Right lobe of liver (tissue), 6 donors: ENCODE data around the gene SLC25A26. TPM values are rescaled to one million over a fixed set of nuclear protein-coding genes. Genes with fewer than 3 reads are reported as not detected.

ENCODE experiments used
- ATAC-seq, 4 donors: fragments of 200-7000 bp; cut with Tn5 transposase; one replicate each; pipeline ENCODE4 v1.9.1; 2020; ENCODE audit warnings: mild to moderate bottlenecking in 4 of 4, moderate library complexity in 4 of 4
- DNase-seq, 3 donors: peaks; one replicate each; pipeline ENCODE4 v3.0.0-alpha.2; 2020
- H3K27ac ChIP-seq, 3 donors: fragments of 200-600 bp; one replicate each; pipeline ENCODE4 v1.8.0; 2022
- H3K27me3 ChIP-seq, 2 donors: fragments of 200-600 bp; one replicate each; pipeline ENCODE4 v1.8.0; 2022
- H3K36me3 ChIP-seq, 4 donors: fragments of 200-600 bp; sonication (generic) in 1 of 4; one replicate each; pipeline versions ENCODE4 v1.5.1 to v1.8.0; 2017 to 2022; ENCODE audit warnings: control low read depth in 1 of 4
- H3K4me1 ChIP-seq, 4 donors: fragments of 200-600 bp; sonication (generic) in 1 of 4; one replicate each; pipeline versions ENCODE4 v1.5.1 to v1.8.0; 2017 to 2022; ENCODE audit warnings: control low read depth in 1 of 4
- H3K4me3 ChIP-seq, 3 donors: fragments of 200-600 bp; one replicate each; pipeline ENCODE4 v1.8.0; 2022
- H3K9me3 ChIP-seq, 4 donors: fragments of 200-600 bp; sonication (generic) in 1 of 4; one replicate each; pipeline versions ENCODE4 v1.5.1 to v1.8.0; 2017 to 2022; ENCODE audit warnings: control low read depth in 1 of 4
- POLR2A ChIP-seq: fragments of 450-650 bp; IDR thresholded peaks from one replicate; pipeline ENCODE4 v1.6.1; 2017; ENCODE audit warnings: antibody characterized with exemption, mild to moderate bottlenecking
- WGBS: methylation state at CpG from one replicate; pipeline ENCODE4 v1.1.6; 2018; ENCODE audit warnings: low coverage, low lambda C conversion rate; ENCODE audit not compliant: insufficient coverage; ENCODE audit errors: missing lambda C conversion rate; 5-methylcytosine and 5-hydroxymethylcytosine counted together
- intact Hi-C, 2 donors: fragments of 100-400 bp; cut with DNase I; formaldehyde crosslinking; loops; one replicate each; pipeline versions ENCODE4 v1.11.2 to v1.14.1; 2022
- total RNA-seq, 6 experiments: library from RNA; depleted of rRNA in 2 of 6; stranded (reverse); fragments of >200 nt in 2 of 6; fragmentation: NEBNext Ultra II Directional in 3 of 6; extraction: Animal tissue kit (Norgen Biotek cat#: 25700) in 3 of 6; gene quantifications; one replicate each; pipeline versions ENCODE4 v1.1.0 to v1.2.4, GENCODE V29; 2016 to 2023
- TF ChIP-seq, protein P1 (sequence below), 4 donors: fragments of 200-600 bp in 3 of 4; fragments of 450-650 bp in 1 of 4; IDR thresholded peaks; one replicate each; pipeline versions ENCODE4 v1.5.1 to v1.8.0; 2016 to 2022; ENCODE audit warnings: antibody characterized with exemption in 4 of 4, mild to moderate bottlenecking in 2 of 4
- donor health status: DM: no; HTN: yes; CAD: no.
- donor health status: DM: no; HTN: no; CAD: no.
- donor health status: DM: no; HTN: no; CAD: no.
- donor health status: DM: no; HTN: yes; CAD: no.
- donor health status: DM: no; HTN: yes; CAD: no.

SLC25A26 gene
- total RNA-seq, 6 experiments from 2014 or later = 11.2 to 17.4 (median 12.8) TPM

DNA sequence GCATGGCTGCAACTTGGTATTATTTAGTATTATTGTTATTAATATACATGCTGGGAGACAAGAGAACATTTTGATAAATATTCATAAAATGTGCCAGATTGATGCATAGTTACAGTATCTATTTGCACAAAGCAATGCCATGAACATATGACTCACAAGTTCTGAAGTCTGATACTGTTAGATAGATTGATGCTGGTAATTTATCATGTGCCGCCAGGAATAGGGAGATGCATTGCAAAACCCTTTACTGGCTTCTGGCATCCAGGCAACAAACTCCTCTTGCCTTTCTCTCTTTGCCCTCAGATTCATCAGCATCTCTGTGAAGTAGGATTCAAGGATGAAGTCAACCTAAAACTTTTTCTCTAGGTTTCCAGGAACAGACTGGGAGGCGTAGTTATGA, 41.0 kb upstream of the SLC25A26 start:
- Histone ChIP-seq H3K9me3 (no peaks in the 10 kb centered on the region), H3K27me3 (no peaks in the 10 kb centered on the region), H3K27ac (no peak overlapping the region), H3K4me1 (no peaks in the 10 kb centered on the region), H3K4me3 (no peak overlapping the region), H3K36me3 (no peaks in the 10 kb centered on the region)
- intact Hi-C loops = no loop called here
- TF ChIP-seq, protein P1, sequence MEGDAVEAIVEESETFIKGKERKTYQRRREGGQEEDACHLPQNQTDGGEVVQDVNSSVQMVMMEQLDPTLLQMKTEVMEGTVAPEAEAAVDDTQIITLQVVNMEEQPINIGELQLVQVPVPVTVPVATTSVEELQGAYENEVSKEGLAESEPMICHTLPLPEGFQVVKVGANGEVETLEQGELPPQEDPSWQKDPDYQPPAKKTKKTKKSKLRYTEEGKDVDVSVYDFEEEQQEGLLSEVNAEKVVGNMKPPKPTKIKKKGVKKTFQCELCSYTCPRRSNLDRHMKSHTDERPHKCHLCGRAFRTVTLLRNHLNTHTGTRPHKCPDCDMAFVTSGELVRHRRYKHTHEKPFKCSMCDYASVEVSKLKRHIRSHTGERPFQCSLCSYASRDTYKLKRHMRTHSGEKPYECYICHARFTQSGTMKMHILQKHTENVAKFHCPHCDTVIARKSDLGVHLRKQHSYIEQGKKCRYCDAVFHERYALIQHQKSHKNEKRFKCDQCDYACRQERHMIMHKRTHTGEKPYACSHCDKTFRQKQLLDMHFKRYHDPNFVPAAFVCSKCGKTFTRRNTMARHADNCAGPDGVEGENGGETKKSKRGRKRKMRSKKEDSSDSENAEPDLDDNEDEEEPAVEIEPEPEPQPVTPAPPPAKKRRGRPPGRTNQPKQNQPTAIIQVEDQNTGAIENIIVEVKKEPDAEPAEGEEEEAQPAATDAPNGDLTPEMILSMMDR (IDR thresholded peaks at IDR 0.05) = no peak
- no peak for TF ChIP-seq POLR2A
- DNase-seq (no peak), ATAC-seq (no peak)
- 84% methylated on average over 2 of the region's 2 CpGs for WGBS

DNA sequence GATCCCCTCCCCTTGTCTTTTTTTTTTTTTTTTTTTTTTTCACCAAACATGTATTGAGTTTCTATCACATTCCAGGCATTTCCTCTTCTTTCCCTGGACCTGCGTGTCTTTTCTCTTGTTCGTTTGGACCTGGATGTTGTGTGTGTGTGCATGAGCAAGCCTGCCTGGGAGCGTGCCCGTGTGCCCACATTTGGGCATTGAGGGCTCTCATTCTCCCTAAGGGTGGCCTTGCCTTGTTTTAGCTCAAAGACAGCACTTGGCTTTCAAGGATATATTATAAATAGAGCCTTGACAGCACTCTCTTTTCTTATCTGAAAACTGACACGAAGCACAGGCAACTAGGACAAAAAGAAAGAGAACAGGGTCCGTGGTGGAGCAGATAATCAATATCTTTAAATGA, 39.0 kb upstream of the SLC25A26 start:
- H3K27me3 ChIP-seq = no peaks in the 10 kb centered on the region
- no peaks in the 10 kb centered on the region for H3K4me1 ChIP-seq
- no peak overlapping the region for H3K4me3 ChIP-seq
- H3K27ac ChIP-seq = no peak overlapping the region
- WGBS = 65% methylated on average over 6 of the region's 6 CpGs
- ATAC-seq (no peak), DNase-seq (no peak)
- TF ChIP-seq, protein P1 (IDR thresholded peaks at IDR 0.05) = no peak
- no peak for TF ChIP-seq POLR2A
- no peaks in the 10 kb centered on the region for H3K36me3 ChIP-seq
- H3K9me3 ChIP-seq = no peaks in the 10 kb centered on the region
- intact Hi-C loops = no loop called here

DNA sequence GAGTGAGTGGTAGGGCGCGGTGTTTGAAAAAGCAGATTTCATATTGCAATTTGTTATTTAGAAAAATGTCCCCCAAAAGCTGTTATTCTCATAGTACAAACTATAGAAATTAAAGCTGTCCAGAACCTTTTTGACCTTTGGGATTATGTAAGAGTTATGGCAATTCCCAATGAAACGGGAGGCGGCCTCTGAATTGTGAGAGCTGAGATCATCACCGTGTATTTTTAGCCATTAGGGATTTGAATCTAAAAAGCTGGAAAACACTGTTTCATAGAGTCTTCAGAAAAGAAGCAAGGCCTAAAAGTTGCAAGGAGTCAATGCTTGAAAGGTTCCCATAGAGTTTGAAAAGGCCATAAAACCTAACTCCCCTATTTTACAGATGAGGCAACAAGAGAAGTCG, 38.6 kb upstream of the SLC25A26 start:
- Histone ChIP-seq H3K27me3 (no peaks in the 10 kb centered on the region), H3K9me3 (no peaks in the 10 kb centered on the region), H3K27ac (no peak overlapping the region), H3K4me3 (no peak overlapping the region), H3K4me1 (no peaks in the 10 kb centered on the region), H3K36me3 (no peaks in the 10 kb centered on the region)
- TF ChIP-seq POLR2A = no peak
- TF ChIP-seq, protein P1 (IDR thresholded peaks at IDR 0.05) = no peak
- DNase-seq = no peak
- no peak for ATAC-seq
- intact Hi-C loops = no loop called here
- WGBS = 92% methylated on average over 6 of the region's 6 CpGs

DNA sequence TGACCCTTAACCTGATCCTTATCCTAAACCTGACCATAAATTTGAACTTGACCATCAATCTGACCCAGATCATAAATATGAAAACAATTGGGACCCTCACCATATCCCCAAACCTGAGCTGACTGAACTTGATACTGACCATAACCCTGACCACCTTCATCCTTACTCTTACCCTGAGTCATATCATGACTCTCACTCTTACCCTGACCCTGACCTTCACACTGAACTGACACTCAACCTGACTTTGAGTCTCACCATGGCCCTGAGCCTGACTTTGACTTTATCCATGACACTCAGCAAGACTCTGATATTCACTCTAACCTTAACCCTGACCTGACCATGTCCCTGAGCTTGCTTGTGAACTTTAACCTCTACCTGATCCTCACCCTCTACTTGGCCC, 34.3 kb upstream of the SLC25A26 start:
- intact Hi-C loops = no loop called here
- Histone ChIP-seq H3K36me3 (no peaks in the 10 kb centered on the region), H3K27ac (no peak overlapping the region), H3K4me1 (no peaks in the 10 kb centered on the region), H3K27me3 (no peaks in the 10 kb centered on the region), H3K9me3 (no peaks in the 10 kb centered on the region), H3K4me3 (no peak overlapping the region)
- TF ChIP-seq POLR2A = no peak
- TF ChIP-seq, protein P1 (IDR thresholded peaks at IDR 0.05) = no peak
- no peak for ATAC-seq
- DNase-seq = no peak

DNA sequence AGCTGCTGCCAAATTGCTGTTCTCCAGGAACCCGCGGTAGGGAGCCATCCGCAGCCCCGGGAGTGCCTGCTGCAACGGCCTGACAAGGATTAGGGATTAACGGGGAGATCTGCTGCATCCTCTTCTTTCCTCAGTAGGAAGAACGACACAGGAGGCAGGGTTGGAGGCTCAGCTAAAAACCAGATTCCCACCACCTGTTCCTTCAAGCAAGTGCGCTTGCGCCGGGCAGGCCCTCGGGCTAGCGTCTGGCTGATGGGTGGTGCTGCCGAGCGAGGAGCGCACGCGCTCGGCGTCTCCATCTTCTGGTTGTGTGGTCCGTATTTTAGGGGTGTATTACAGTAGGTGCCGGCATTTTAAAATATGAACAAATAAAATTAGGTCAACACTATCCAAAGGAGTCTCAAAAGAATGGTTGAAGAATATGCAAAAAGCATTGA, 25.4 kb upstream of the SLC25A26 start:
- intact Hi-C loops = no loop called here
- Histone ChIP-seq H3K27ac (no peak overlapping the region), H3K4me3 (peak overlapping the region in 1 of 3 donors; percentile 29), H3K4me1 (no peaks in the 10 kb centered on the region), H3K9me3 (no peaks in the 10 kb centered on the region), H3K27me3 (no peaks in the 10 kb centered on the region), H3K36me3 (no peaks in the 10 kb centered on the region)
- ATAC-seq (peak; percentile 61 to 80 (median 69)), DNase-seq (peak; percentile 50 to 60 (median 52))
- no peak for TF ChIP-seq POLR2A
- TF ChIP-seq, protein P1 (IDR thresholded peaks at IDR 0.05) = no peak
- WGBS = 20% methylated on average over 16 of the region's 21 CpGs
